HepG2 (cell line): ENCODE measurements around the gene ZBP1. TPM values are rescaled to one million over a fixed set of nuclear protein-coding genes. Genes with fewer than 3 reads are reported as not detected.

Experiments used
- CCDC6 ChIP-seq: sonication (generic); formaldehyde crosslinking; IDR thresholded peaks from 2 replicates; pipeline ENCODE4 v1.8.1; 2022; ENCODE audit warnings: mild to moderate bottlenecking, missing genetic modification reagents, moderate library complexity
- GATAD2A ChIP-seq: IDR thresholded peaks from 2 replicates; pipeline ENCODE4 v1.6.1; 2016
- MED1 ChIP-seq: sonication (generic); formaldehyde crosslinking; IDR thresholded peaks from 2 replicates; pipeline ENCODE4 v1.4.0; 2020; ENCODE audit warnings: missing genetic modification reagents
- MLLT10 ChIP-seq: sonication (generic); formaldehyde crosslinking; IDR thresholded peaks from 2 replicates; pipeline ENCODE4 v1.4.0; 2020; ENCODE audit warnings: missing genetic modification reagents
- MTA1 ChIP-seq: sonication (generic); formaldehyde crosslinking; IDR thresholded peaks from 2 replicates; pipeline ENCODE4 v1.4.0; 2020; ENCODE audit warnings: missing genetic modification reagents, mild to moderate bottlenecking, borderline replicate concordance
- NFKBIZ ChIP-seq: IDR thresholded peaks from 2 replicates; pipeline ENCODE4 v1.6.1; 2018; ENCODE audit warnings: missing genetic modification reagents, missing compliant biosample characterization
- NR2F6 ChIP-seq, 2 experiments: IDR thresholded peaks; 2 replicates each; pipeline ENCODE4 v1.6.1; 2016; ENCODE audit warnings: antibody characterized with exemption in 1 of 2, mild to moderate bottlenecking in 1 of 2
- POLR2A ChIP-seq, 2 experiments: IDR thresholded peaks; 2 replicates each; pipeline ENCODE4 v1.6.1; 2011; ENCODE audit warnings: low read depth in 2 of 2, low read length in 2 of 2, mild to moderate bottlenecking in 1 of 2, moderate library complexity in 1 of 2; ENCODE audit not compliant: insufficient read depth in 1 of 2
- POLR2AphosphoS5 ChIP-seq: IDR thresholded peaks from 2 replicates; pipeline ENCODE4 v1.6.1; 2012; ENCODE audit warnings: low read depth, low read length
- SMC3 ChIP-seq: IDR thresholded peaks from 2 replicates; pipeline ENCODE4 v1.6.1; 2011; ENCODE audit warnings: low read length, improper control_type of control experiment
- SOX13 ChIP-seq, 3 experiments: fragments of 450-650 bp in 1 of 3; sonication (generic) in 1 of 3; formaldehyde crosslinking in 1 of 3; IDR thresholded peaks in 2 of 3; conservative IDR thresholded peaks in 1 of 3; 2 replicates each; pipeline versions ENCODE4 v1.5.0 to v1.6.1; 2016 to 2020; ENCODE audit warnings: antibody characterized with exemption in 1 of 3, mild to moderate bottlenecking in 1 of 3, missing compliant biosample characterization in 1 of 3, missing genetic modification reagents in 1 of 3, moderate library complexity in 1 of 3
- ZMYM2 ChIP-seq: sonication (generic); formaldehyde crosslinking; IDR thresholded peaks from 2 replicates; pipeline ENCODE4 v1.8.0; 2022; ENCODE audit warnings: mild to moderate bottlenecking, missing genetic modification reagents
- ZNF274 ChIP-seq: sonication (generic); formaldehyde crosslinking; IDR thresholded peaks from 2 replicates; pipeline ENCODE4 v1.5.1; 2020; ENCODE audit warnings: mild to moderate bottlenecking, missing genetic modification reagents
- ZNF383 ChIP-seq: sonication (generic); formaldehyde crosslinking; IDR thresholded peaks from 2 replicates; pipeline ENCODE4 v1.4.0; 2020; ENCODE audit warnings: missing genetic modification reagents, mild to moderate bottlenecking, borderline replicate concordance
- ZNF441 ChIP-seq: sonication (generic); formaldehyde crosslinking; IDR thresholded peaks from 2 replicates; pipeline ENCODE4 v1.7.0; 2021; ENCODE audit warnings: missing genetic modification reagents, borderline replicate concordance
- ZNF782 ChIP-seq: sonication (generic); formaldehyde crosslinking; IDR thresholded peaks from 2 replicates; pipeline ENCODE4 v1.4.0; 2020; ENCODE audit warnings: missing genetic modification reagents, mild to moderate bottlenecking, borderline replicate concordance
- ZSCAN20 ChIP-seq: sonication (generic); formaldehyde crosslinking; IDR thresholded peaks from 2 replicates; pipeline ENCODE4 v1.4.0; 2020; ENCODE audit warnings: missing genetic modification reagents, mild to moderate bottlenecking, borderline replicate concordance
- polyA plus RNA-seq, 8 experiments: library from polyadenylated mRNA; depleted of rRNA in 3 of 8; stranded (reverse) in 7 of 8; unstranded in 1 of 8; fragments of >200 nt; fragmentation: Illumina TruSeq in 4 of 8; extraction: Trizol in 4 of 8; gene quantifications; 2 replicates each; pipeline versions ENCODE4 v1.2.1 to v1.2.3, GENCODE V29; 2011 to 2016; ENCODE audit warnings: low read depth in 4 of 8, missing spikeins in 1 of 8, mixed read lengths in 1 of 8; ENCODE audit not compliant: insufficient read depth in 1 of 8
- total RNA-seq, 5 experiments: library from RNA; depleted of rRNA; stranded (reverse); fragments of >200 nt; fragmentation: Illumina TruSeq; extraction: Trizol; gene quantifications; 2 replicates each; pipeline ENCODE4 v1.2.3, GENCODE V29; 2016; ENCODE audit warnings: low read depth in 1 of 5
- TF ChIP-seq, protein P1 (sequence below): IDR thresholded peaks from 2 replicates; pipeline ENCODE4 v1.6.1; 2016
- TF ChIP-seq, protein P2 (sequence below): sonication (generic); formaldehyde crosslinking; IDR thresholded peaks from 2 replicates; pipeline ENCODE4 v1.8.0; 2022; ENCODE audit warnings: missing genetic modification reagents, low read depth, mild to moderate bottlenecking, borderline replicate concordance
- TF ChIP-seq, protein P3 (sequence below): IDR thresholded peaks from 2 replicates; pipeline ENCODE4 v1.4.0; 2020; ENCODE audit warnings: mild to moderate bottlenecking, missing genetic modification reagents
- TF ChIP-seq, protein P4 (sequence below): fragments of 450-650 bp; IDR thresholded peaks from 2 replicates; pipeline ENCODE4 v1.6.1; 2017; ENCODE audit warnings: mild to moderate bottlenecking
- TF ChIP-seq, protein P5 (sequence below): sonication (generic); formaldehyde crosslinking; IDR thresholded peaks from 2 replicates; pipeline ENCODE4 v1.4.0; 2020; ENCODE audit warnings: mild to moderate bottlenecking, missing genetic modification reagents

ZBP1 gene
- total and polyA plus RNA-seq, 2 of the 13 experiments (the other 11 are each of a cell fraction or from before 2014, with no cell fraction given), result not detected

DNA sequence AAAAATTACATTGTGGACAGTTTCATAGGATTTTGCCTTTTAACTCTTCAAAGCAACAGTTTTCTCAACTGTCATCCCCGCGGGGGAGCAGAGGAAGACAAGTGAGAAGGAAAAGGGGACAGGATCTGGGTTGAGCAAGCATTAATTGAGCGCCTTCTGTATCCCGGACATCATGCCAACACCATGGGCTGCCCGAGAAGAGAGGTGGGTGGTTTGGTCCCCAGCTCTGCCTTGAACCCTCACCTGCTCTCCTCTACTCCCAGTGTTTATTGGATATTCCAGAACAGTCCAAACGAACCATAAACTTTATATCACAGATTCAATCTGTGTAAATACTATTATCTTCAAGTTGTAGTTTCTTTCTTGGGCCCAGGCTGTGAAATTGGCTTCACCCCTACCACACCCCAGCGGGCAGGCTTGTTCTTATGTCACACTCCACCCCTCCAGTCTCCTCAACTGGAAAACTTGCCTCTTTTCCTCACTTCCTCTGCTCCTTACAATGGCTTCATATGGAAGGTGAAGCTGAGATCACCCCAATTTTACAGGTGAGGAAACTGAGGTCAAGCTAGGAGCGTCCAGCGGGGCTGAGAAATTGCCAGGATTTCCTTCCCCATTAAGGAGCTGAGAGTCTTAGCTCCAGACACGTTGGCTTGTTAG, 53.3 kb downstream of the ZBP1 start (continued):
- TF ChIP-seq, protein P1, sequence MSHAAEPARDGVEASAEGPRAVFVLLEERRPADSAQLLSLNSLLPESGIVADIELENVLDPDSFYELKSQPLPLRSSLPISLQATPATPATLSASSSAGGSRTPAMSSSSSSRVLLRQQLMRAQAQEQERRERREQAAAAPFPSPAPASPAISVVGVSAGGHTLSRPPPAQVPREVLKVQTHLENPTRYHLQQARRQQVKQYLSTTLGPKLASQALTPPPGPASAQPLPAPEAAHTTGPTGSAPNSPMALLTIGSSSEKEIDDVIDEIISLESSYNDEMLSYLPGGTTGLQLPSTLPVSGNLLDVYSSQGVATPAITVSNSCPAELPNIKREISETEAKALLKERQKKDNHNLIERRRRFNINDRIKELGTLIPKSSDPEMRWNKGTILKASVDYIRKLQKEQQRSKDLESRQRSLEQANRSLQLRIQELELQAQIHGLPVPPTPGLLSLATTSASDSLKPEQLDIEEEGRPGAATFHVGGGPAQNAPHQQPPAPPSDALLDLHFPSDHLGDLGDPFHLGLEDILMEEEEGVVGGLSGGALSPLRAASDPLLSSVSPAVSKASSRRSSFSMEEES (CRISPR knock-in tag), result no peak
- no peak for TF ChIP-seq ZNF782 (CRISPR knock-in tag)
- TF ChIP-seq SMC3, result peak; percentile 6; the same call in 1 of the 2 replicates
- no peak for TF ChIP-seq ZSCAN20 (CRISPR knock-in tag)
- TF ChIP-seq MED1, result no peak
- TF ChIP-seq, protein P2, sequence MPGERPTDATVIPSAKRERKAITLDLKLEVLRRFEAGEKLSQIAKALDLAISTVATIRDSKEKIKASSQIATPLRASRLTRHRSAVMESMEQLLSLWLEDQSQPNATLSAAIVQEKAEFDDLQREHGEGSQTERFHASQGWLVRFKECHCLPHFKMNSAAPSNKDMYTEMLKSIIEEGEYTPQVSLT (CRISPR knock-in tag), result no peak
- TF ChIP-seq, protein P3, sequence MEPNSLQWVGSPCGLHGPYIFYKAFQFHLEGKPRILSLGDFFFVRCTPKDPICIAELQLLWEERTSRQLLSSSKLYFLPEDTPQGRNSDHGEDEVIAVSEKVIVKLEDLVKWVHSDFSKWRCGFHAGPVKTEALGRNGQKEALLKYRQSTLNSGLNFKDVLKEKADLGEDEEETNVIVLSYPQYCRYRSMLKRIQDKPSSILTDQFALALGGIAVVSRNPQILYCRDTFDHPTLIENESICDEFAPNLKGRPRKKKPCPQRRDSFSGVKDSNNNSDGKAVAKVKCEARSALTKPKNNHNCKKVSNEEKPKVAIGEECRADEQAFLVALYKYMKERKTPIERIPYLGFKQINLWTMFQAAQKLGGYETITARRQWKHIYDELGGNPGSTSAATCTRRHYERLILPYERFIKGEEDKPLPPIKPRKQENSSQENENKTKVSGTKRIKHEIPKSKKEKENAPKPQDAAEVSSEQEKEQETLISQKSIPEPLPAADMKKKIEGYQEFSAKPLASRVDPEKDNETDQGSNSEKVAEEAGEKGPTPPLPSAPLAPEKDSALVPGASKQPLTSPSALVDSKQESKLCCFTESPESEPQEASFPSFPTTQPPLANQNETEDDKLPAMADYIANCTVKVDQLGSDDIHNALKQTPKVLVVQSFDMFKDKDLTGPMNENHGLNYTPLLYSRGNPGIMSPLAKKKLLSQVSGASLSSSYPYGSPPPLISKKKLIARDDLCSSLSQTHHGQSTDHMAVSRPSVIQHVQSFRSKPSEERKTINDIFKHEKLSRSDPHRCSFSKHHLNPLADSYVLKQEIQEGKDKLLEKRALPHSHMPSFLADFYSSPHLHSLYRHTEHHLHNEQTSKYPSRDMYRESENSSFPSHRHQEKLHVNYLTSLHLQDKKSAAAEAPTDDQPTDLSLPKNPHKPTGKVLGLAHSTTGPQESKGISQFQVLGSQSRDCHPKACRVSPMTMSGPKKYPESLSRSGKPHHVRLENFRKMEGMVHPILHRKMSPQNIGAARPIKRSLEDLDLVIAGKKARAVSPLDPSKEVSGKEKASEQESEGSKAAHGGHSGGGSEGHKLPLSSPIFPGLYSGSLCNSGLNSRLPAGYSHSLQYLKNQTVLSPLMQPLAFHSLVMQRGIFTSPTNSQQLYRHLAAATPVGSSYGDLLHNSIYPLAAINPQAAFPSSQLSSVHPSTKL (CRISPR knock-in tag), result no peak
- TF ChIP-seq NFKBIZ (CRISPR knock-in tag), result no peak
- peak; percentile 15; the same call in 1 of the 2 replicates for TF ChIP-seq POLR2AphosphoS5
- TF ChIP-seq MTA1 (CRISPR knock-in tag), result no peak
- TF ChIP-seq ZNF441, result 0 out of 2 replicates have a peak, but pooled peaks have one; percentile 19
- peak; percentile 16 to 69; a peak in 3 of 4 replicates for TF ChIP-seq POLR2A (IDR thresholded peaks at IDR 0.05; ENCODE audit: insufficient read depth in 1 of 2, low read depth in 2 of 2, low read length in 2 of 2)
- TF ChIP-seq, protein P4, sequence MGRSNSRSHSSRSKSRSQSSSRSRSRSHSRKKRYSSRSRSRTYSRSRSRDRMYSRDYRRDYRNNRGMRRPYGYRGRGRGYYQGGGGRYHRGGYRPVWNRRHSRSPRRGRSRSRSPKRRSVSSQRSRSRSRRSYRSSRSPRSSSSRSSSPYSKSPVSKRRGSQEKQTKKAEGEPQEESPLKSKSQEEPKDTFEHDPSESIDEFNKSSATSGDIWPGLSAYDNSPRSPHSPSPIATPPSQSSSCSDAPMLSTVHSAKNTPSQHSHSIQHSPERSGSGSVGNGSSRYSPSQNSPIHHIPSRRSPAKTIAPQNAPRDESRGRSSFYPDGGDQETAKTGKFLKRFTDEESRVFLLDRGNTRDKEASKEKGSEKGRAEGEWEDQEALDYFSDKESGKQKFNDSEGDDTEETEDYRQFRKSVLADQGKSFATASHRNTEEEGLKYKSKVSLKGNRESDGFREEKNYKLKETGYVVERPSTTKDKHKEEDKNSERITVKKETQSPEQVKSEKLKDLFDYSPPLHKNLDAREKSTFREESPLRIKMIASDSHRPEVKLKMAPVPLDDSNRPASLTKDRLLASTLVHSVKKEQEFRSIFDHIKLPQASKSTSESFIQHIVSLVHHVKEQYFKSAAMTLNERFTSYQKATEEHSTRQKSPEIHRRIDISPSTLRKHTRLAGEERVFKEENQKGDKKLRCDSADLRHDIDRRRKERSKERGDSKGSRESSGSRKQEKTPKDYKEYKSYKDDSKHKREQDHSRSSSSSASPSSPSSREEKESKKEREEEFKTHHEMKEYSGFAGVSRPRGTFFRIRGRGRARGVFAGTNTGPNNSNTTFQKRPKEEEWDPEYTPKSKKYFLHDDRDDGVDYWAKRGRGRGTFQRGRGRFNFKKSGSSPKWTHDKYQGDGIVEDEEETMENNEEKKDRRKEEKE, result no peak
- TF ChIP-seq GATAD2A, result no peak
- TF ChIP-seq CCDC6 (CRISPR knock-in tag), result no peak
- no peak for TF ChIP-seq NR2F6 (IDR thresholded peaks at IDR 0.05)
- no peak for TF ChIP-seq NR2F6 (CRISPR knock-in tag; IDR thresholded peaks at IDR 0.05)
- TF ChIP-seq MLLT10, result no peak
- TF ChIP-seq SOX13 (IDR thresholded peaks at IDR 0.05), result no peak
- TF ChIP-seq SOX13 (CRISPR knock-in tag; conservative IDR thresholded peaks at IDR 0.05 in 1 of 2, IDR thresholded peaks at IDR 0.05 in 1 of 2), result no peak
- TF ChIP-seq, protein P5, sequence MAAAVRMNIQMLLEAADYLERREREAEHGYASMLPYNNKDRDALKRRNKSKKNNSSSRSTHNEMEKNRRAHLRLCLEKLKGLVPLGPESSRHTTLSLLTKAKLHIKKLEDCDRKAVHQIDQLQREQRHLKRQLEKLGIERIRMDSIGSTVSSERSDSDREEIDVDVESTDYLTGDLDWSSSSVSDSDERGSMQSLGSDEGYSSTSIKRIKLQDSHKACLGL (CRISPR knock-in tag), result no peak
- TF ChIP-seq ZMYM2 (CRISPR knock-in tag), result no peak
- no peak for TF ChIP-seq ZNF383 (CRISPR knock-in tag)
- no peak for TF ChIP-seq ZNF274
